Naive B cell (primary cell): ENCODE data around the gene GCNT1. TPM values are rescaled to one million over a fixed set of nuclear protein-coding genes. Genes with fewer than 3 reads are reported as not detected.
A peak's percentile ranks its signal among the peaks of the same experiment; 100 is the strongest.
"Not testable (repeated sequence)": the region's sequence is repeated elsewhere in the genome, so short reads cannot be mapped to it uniquely, and the experiment has no call there.

ENCODE experiments used
- ATAC-seq, 2 donors: fragments of 150-1000 bp; cut with Tn5 transposase; 2 replicates each; pipeline ENCODE4 v1.10.0; 2021; ENCODE audit warnings: low read depth in 2 of 2, mild to moderate bottlenecking in 2 of 2, moderate library complexity in 2 of 2
- DNase-seq: peaks from one replicate; pipeline ENCODE4 v3.0.0; 2022
- H3K27ac Mint-ChIP-seq, 6 donors: one replicate each; pipeline ENCODE4 v1.8.0; 2020 to 2022; ENCODE audit warnings: mild to moderate bottlenecking in 6 of 6, mixed read lengths in 6 of 6, moderate library complexity in 5 of 6, inconsistent platforms in 2 of 6
- H3K27me3 Mint-ChIP-seq, 3 donors: one replicate each; pipeline ENCODE4 v1.8.0; 2021 to 2022; ENCODE audit warnings: mixed read lengths in 3 of 3, mild to moderate bottlenecking in 1 of 3
- H3K36me3 Mint-ChIP-seq, 2 donors: one replicate each; pipeline ENCODE4 v1.8.0; 2020 to 2022; ENCODE audit warnings: mixed read lengths in 2 of 2, inconsistent platforms in 1 of 2, mild to moderate bottlenecking in 1 of 2
- H3K4me1 Mint-ChIP-seq, 3 donors: one replicate each; pipeline ENCODE4 v1.8.0; 2020 to 2022; ENCODE audit warnings: mixed read lengths in 3 of 3, inconsistent platforms in 1 of 3, mild to moderate bottlenecking in 1 of 3, moderate library complexity in 1 of 3
- H3K4me3 Mint-ChIP-seq, 8 donors: one replicate each; pipeline ENCODE4 v1.8.0; 2020 to 2022; ENCODE audit warnings: mild to moderate bottlenecking in 8 of 8, mixed read lengths in 8 of 8, moderate library complexity in 8 of 8, inconsistent platforms in 2 of 8
- H3K9me3 Mint-ChIP-seq, 7 donors: one replicate each; pipeline ENCODE4 v1.8.0; 2020 to 2022; ENCODE audit warnings: mixed read lengths in 7 of 7, mild to moderate bottlenecking in 5 of 7, inconsistent platforms in 2 of 7, moderate library complexity in 1 of 7
- polyA plus RNA-seq, 6 donors: library from polyadenylated mRNA; unstranded; fragments of 300-500 nt; fragmentation: Illumina TruSeq; gene quantifications; one replicate each; pipeline ENCODE4 v1.2.3, GENCODE V29; 2021; ENCODE audit warnings: low read depth in 6 of 6

GCNT1 gene
- polyA plus RNA-seq, 6 donors from 2014 or later = 60.2 to 135 (median 78.5) TPM

- Mint-ChIP-seq H3K9me3 (no peaks in the 10 kb centered on the region), H3K4me1 (no peaks in the 10 kb centered on the region), H3K27me3 (peaks cover 0 to 6% (median 3%) of the 10 kb centered on the region in 3 donors), H3K36me3 (no peaks in the 10 kb centered on the region), H3K4me3 (no peak overlapping the region), H3K27ac (no peak overlapping the region)
- no peak for DNase-seq
- no peak for ATAC-seq
Measured at GRCh38 chr9:76431601-76432000, 27.4 kb upstream of the GCNT1 start.

GRCh38 chr9:76433406-76433805 lies 25.6 kb upstream of the GCNT1 start:
- DNase-seq (no peak), ATAC-seq (no peak)
- no peak overlapping the region for H3K4me3 Mint-ChIP-seq
- H3K36me3 Mint-ChIP-seq = no peaks in the 10 kb centered on the region
- no peaks in the 10 kb centered on the region for H3K4me1 Mint-ChIP-seq
- H3K27me3 Mint-ChIP-seq = peaks cover 0 to 6% (median 3%) of the 10 kb centered on the region in 3 donors
- H3K9me3 Mint-ChIP-seq = no peaks in the 10 kb centered on the region
- no peak overlapping the region for H3K27ac Mint-ChIP-seq

- DNase-seq = no peak
- ATAC-seq = no peak
- H3K4me1 Mint-ChIP-seq = no peaks in the 10 kb centered on the region
- no peaks in the 10 kb centered on the region for H3K9me3 Mint-ChIP-seq
- peak overlapping the region in 1 of 6 donors; percentile 17 for H3K27ac Mint-ChIP-seq
- no peaks in the 10 kb centered on the region for H3K36me3 Mint-ChIP-seq
- H3K4me3 Mint-ChIP-seq = no peak overlapping the region
- H3K27me3 Mint-ChIP-seq = peaks cover 0 to 6% (median 3%) of the 10 kb centered on the region in 3 donors
Measured at GRCh38 chr9:76433836-76434235, 25.1 kb upstream of the GCNT1 start.

- not testable (repeated sequence) for H3K9me3 Mint-ChIP-seq, H3K27me3 Mint-ChIP-seq, DNase-seq, ATAC-seq, H3K4me3 Mint-ChIP-seq, H3K27ac Mint-ChIP-seq, H3K4me1 Mint-ChIP-seq, H3K36me3 Mint-ChIP-seq
Measured at GRCh38 chr9:76434897-76435296, 24.1 kb upstream of the GCNT1 start.

- not testable (repeated sequence) for ATAC-seq, H3K4me3 Mint-ChIP-seq, H3K27ac Mint-ChIP-seq, H3K4me1 Mint-ChIP-seq, H3K36me3 Mint-ChIP-seq, DNase-seq, H3K9me3 Mint-ChIP-seq
- peaks cover 0 to 12% (median 3%) of the 10 kb centered on the region in 3 donors for H3K27me3 Mint-ChIP-seq
Measured at GRCh38 chr9:76437017-76437699, 21.8 kb upstream of the GCNT1 start.

- Mint-ChIP-seq H3K27ac (no peak overlapping the region), H3K4me1 (no peaks in the 10 kb centered on the region), H3K9me3 (peaks cover 0 to 4% (median 0%) of the 10 kb centered on the region in 7 donors), H3K36me3 (no peaks in the 10 kb centered on the region), H3K27me3 (peaks cover 0 to 12% (median 0%) of the 10 kb centered on the region in 3 donors), H3K4me3 (no peak overlapping the region)
- ATAC-seq (no peak), DNase-seq (no peak)
Measured at GRCh38 chr9:76438841-76439588, 20.0 kb upstream of the GCNT1 start.

- no peak overlapping the region for H3K4me3 Mint-ChIP-seq
- no peaks in the 10 kb centered on the region for H3K36me3 Mint-ChIP-seq
- no peak for ATAC-seq
- H3K27me3 Mint-ChIP-seq = peaks cover 0 to 6% (median 0%) of the 10 kb centered on the region in 3 donors
- peaks cover 0 to 4% (median 0%) of the 10 kb centered on the region in 7 donors for H3K9me3 Mint-ChIP-seq
- DNase-seq = no peak
- no peaks in the 10 kb centered on the region for H3K4me1 Mint-ChIP-seq
- peak overlapping the region in 1 of 6 donors; percentile 30 for H3K27ac Mint-ChIP-seq
Measured at GRCh38 chr9:76441551-76442322, 17.2 kb upstream of the GCNT1 start.

- H3K27me3 Mint-ChIP-seq = peaks cover 0 to 6% (median 0%) of the 10 kb centered on the region in 3 donors
- H3K4me3 Mint-ChIP-seq = no peak overlapping the region
- no peak for DNase-seq
- peaks cover 0 to 7% (median 0%) of the 10 kb centered on the region in 3 donors for H3K4me1 Mint-ChIP-seq
- peak overlapping the region in 1 of 6 donors; percentile 64 for H3K27ac Mint-ChIP-seq
- no peak for ATAC-seq
- H3K9me3 Mint-ChIP-seq = peaks cover 0 to 4% (median 0%) of the 10 kb centered on the region in 7 donors
- no peaks in the 10 kb centered on the region for H3K36me3 Mint-ChIP-seq
Measured at GRCh38 chr9:76443887-76444286, 15.1 kb upstream of the GCNT1 start.

GRCh38 chr9:76444322-76444929 lies 14.6 kb upstream of the GCNT1 start:
- Mint-ChIP-seq H3K9me3 (peaks cover 0 to 4% (median 0%) of the 10 kb centered on the region in 7 donors), H3K27me3 (peaks cover 0 to 6% (median 0%) of the 10 kb centered on the region in 3 donors), H3K36me3 (no peaks in the 10 kb centered on the region), H3K27ac (peak overlapping the region in 3 of 6 donors; percentile 10 to 64 (median 55)), H3K4me3 (peak overlapping the region in 1 of 8 donors; percentile 79), H3K4me1 (peaks cover 0 to 7% (median 0%) of the 10 kb centered on the region in 3 donors)
- DNase-seq = no peak
- ATAC-seq = no peak

GRCh38 chr9:76445976-76446375 lies 13.0 kb upstream of the GCNT1 start:
- H3K27me3 Mint-ChIP-seq = no peaks in the 10 kb centered on the region
- DNase-seq (no peak), ATAC-seq (no peak)
- peaks cover 0 to 4% (median 0%) of the 10 kb centered on the region in 7 donors for H3K9me3 Mint-ChIP-seq
- H3K4me3 Mint-ChIP-seq = no peak overlapping the region
- H3K4me1 Mint-ChIP-seq = peaks cover 0 to 7% (median 0%) of the 10 kb centered on the region in 3 donors
- no peaks in the 10 kb centered on the region for H3K36me3 Mint-ChIP-seq
- no peak overlapping the region for H3K27ac Mint-ChIP-seq

- Mint-ChIP-seq H3K27ac (no peak overlapping the region), H3K36me3 (no peaks in the 10 kb centered on the region), H3K9me3 (no peaks in the 10 kb centered on the region), H3K27me3 (no peaks in the 10 kb centered on the region), H3K4me1 (peaks cover 0 to 10% (median 0%) of the 10 kb centered on the region in 3 donors), H3K4me3 (no peak overlapping the region)
- no peak for DNase-seq
- ATAC-seq = no peak
Measured at GRCh38 chr9:76448501-76448900, 10.5 kb upstream of the GCNT1 start.

- no peaks in the 10 kb centered on the region for H3K27me3 Mint-ChIP-seq
- no peak overlapping the region for H3K4me3 Mint-ChIP-seq
- DNase-seq = no peak
- no peak for ATAC-seq
- no peaks in the 10 kb centered on the region for H3K9me3 Mint-ChIP-seq
- H3K27ac Mint-ChIP-seq = peak overlapping the region in 1 of 6 donors; percentile 38
- H3K36me3 Mint-ChIP-seq = no peaks in the 10 kb centered on the region
- H3K4me1 Mint-ChIP-seq = peaks cover 3 to 14% (median 3%) of the 10 kb centered on the region in 3 donors
Measured at GRCh38 chr9:76451234-76451633, 7.7 kb upstream of the GCNT1 start.

- Mint-ChIP-seq H3K4me1 (peaks cover 7 to 17% (median 9%) of the 10 kb centered on the region in 3 donors), H3K36me3 (no peaks in the 10 kb centered on the region), H3K9me3 (peaks cover 0 to 1% (median 0%) of the 10 kb centered on the region in 7 donors), H3K4me3 (no peak overlapping the region), H3K27ac (peak overlapping the region in 1 of 6 donors; percentile 57), H3K27me3 (no peaks in the 10 kb centered on the region)
- no peak for DNase-seq
- ATAC-seq = no peak
Measured at GRCh38 chr9:76452839-76453238, 6.1 kb upstream of the GCNT1 start.
